H9 (cell line): ENCODE data around the gene DCTN2. TPM values are rescaled to one million over a fixed set of nuclear protein-coding genes. Genes with fewer than 3 reads are reported as not detected.
A peak's percentile ranks its signal among the peaks of the same experiment; 100 is the strongest.

Experiments used
- DNase-seq: peaks from one replicate; pipeline ENCODE4 v3.0.0-alpha.2; 2017
- H2AFZ ChIP-seq: one replicate; pipeline ENCODE4 v1.6.1; 2013; ENCODE audit warnings: mild to moderate bottlenecking, low read length, control low read depth, moderate library complexity
- H2AK5ac ChIP-seq: 2 replicates; pipeline ENCODE4 v1.6.1; 2013; ENCODE audit warnings: low read length, control low read depth, mixed read lengths; ENCODE audit not compliant: insufficient read length
- H2BK120ac ChIP-seq: one replicate; pipeline ENCODE4 v1.6.1; 2013; ENCODE audit warnings: low read depth, mild to moderate bottlenecking, low read length, control low read depth, inconsistent platforms; ENCODE audit not compliant: poor library complexity, severe bottlenecking
- H2BK12ac ChIP-seq: 2 replicates; pipeline ENCODE4 v1.6.1; 2013; ENCODE audit warnings: low read length, control low read depth, mixed read lengths, low read depth; ENCODE audit not compliant: insufficient read length
- H2BK15ac ChIP-seq: 2 replicates; pipeline ENCODE4 v1.6.1; 2013; ENCODE audit warnings: low read depth, low read length, control low read depth
- H2BK20ac ChIP-seq: one replicate; pipeline ENCODE4 v1.6.1; 2013; ENCODE audit warnings: low read depth, mild to moderate bottlenecking, low read length, control low read depth, inconsistent platforms; ENCODE audit not compliant: poor library complexity, severe bottlenecking
- H2BK5ac ChIP-seq: 2 replicates; pipeline ENCODE4 v1.6.1; 2013; ENCODE audit warnings: low read length, control low read depth, mixed read lengths; ENCODE audit not compliant: insufficient read length
- H3K14ac ChIP-seq: 2 replicates; pipeline ENCODE4 v1.6.1; 2013; ENCODE audit warnings: low read length, control low read depth; ENCODE audit not compliant: insufficient read depth
- H3K18ac ChIP-seq: 2 replicates; pipeline ENCODE4 v1.6.1; 2013; ENCODE audit warnings: low read depth, mild to moderate bottlenecking, mixed read lengths, low read length, control low read depth; ENCODE audit not compliant: insufficient read length
- H3K23ac ChIP-seq: 2 replicates; pipeline ENCODE4 v1.6.1; 2013; ENCODE audit warnings: low read length, control low read depth, mixed read lengths, low read depth; ENCODE audit not compliant: insufficient read length
- H3K23me2 ChIP-seq: 2 replicates; pipeline ENCODE4 v1.6.1; 2013; ENCODE audit warnings: low read depth, mild to moderate bottlenecking, mixed read lengths, low read length, control low read depth; ENCODE audit not compliant: insufficient read length, poor library complexity, severe bottlenecking
- H3K27ac ChIP-seq: 2 replicates; pipeline ENCODE4 v1.5.1; 2013; ENCODE audit warnings: low read length, control low read depth, mixed read lengths, low read depth; ENCODE audit not compliant: insufficient read length
- H3K27me3 ChIP-seq: 2 replicates; pipeline ENCODE4 v1.6.1; 2013; ENCODE audit warnings: low read length, control low read depth, inconsistent platforms; ENCODE audit not compliant: insufficient read depth
- H3K4ac ChIP-seq: 2 replicates; pipeline ENCODE4 v1.6.1; 2013; ENCODE audit warnings: low read depth, mild to moderate bottlenecking, control low read depth, inconsistent platforms, low read length, moderate library complexity
- H3K4me1 ChIP-seq: 2 replicates; pipeline ENCODE4 v1.6.1; 2013; ENCODE audit warnings: low read length, control low read depth, inconsistent platforms; ENCODE audit not compliant: insufficient read depth
- H3K4me2 ChIP-seq: 2 replicates; pipeline ENCODE4 v1.6.1; 2013; ENCODE audit warnings: low read length, control low read depth, mixed read lengths; ENCODE audit not compliant: insufficient read length, insufficient read depth
- H3K56ac ChIP-seq: 2 replicates; pipeline ENCODE4 v1.6.1; 2013; ENCODE audit warnings: low read depth, mild to moderate bottlenecking, mixed read lengths, low read length, control low read depth; ENCODE audit not compliant: insufficient read length
- H3K79me1 ChIP-seq: 2 replicates; pipeline ENCODE4 v1.6.1; 2013; ENCODE audit warnings: low read depth, mild to moderate bottlenecking, moderate library complexity, low read length, control low read depth, inconsistent platforms; ENCODE audit not compliant: insufficient read depth, poor library complexity, severe bottlenecking
- H3K79me2 ChIP-seq: 2 replicates; pipeline ENCODE4 v1.6.1; 2013; ENCODE audit warnings: low read length, control low read depth, inconsistent platforms; ENCODE audit not compliant: insufficient read depth
- H3K9ac ChIP-seq: 2 replicates; pipeline ENCODE4 v1.6.1; 2013; ENCODE audit warnings: low read length, control low read depth, mixed read lengths; ENCODE audit not compliant: insufficient read length; ENCODE audit errors: extremely low read depth
- H3K9me3 ChIP-seq: one replicate; pipeline ENCODE4 v1.6.1; 2013; ENCODE audit warnings: low read depth, low read length, inconsistent platforms; ENCODE audit not compliant: control insufficient read depth
- H3T11ph ChIP-seq: one replicate; pipeline ENCODE4 v1.6.1; 2013; ENCODE audit warnings: mild to moderate bottlenecking, low read length, control low read depth, inconsistent platforms
- H4K20me1 ChIP-seq: one replicate; pipeline ENCODE4 v1.6.1; 2013; ENCODE audit not compliant: control insufficient read depth, insufficient read length, insufficient read depth
- H4K5ac ChIP-seq: 2 replicates; pipeline ENCODE4 v1.6.1; 2013; ENCODE audit warnings: low read depth, mild to moderate bottlenecking, mixed read lengths, low read length, control low read depth; ENCODE audit not compliant: insufficient read length
- H4K8ac ChIP-seq: replicated peaks from 2 replicates; pipeline ENCODE4 v1.6.1; 2013; ENCODE audit warnings: low read length, control low read depth, mixed read lengths, low read depth; ENCODE audit not compliant: insufficient read length
- H4K91ac ChIP-seq: 2 replicates; pipeline ENCODE4 v1.6.1; 2013; ENCODE audit warnings: low read depth, mild to moderate bottlenecking, moderate library complexity, mixed read lengths, low read length, control low read depth; ENCODE audit not compliant: insufficient read length
- H3K27ac Mint-ChIP-seq, 3 experiments: 2 replicates in 2 of 3; 3 replicates in 1 of 3; pipeline ENCODE4 v1.8.0; 2020 to 2021; ENCODE audit warnings: mixed read lengths in 3 of 3, mild to moderate bottlenecking in 1 of 3, moderate library complexity in 1 of 3
- H3K27me3 Mint-ChIP-seq: 2 replicates; pipeline ENCODE4 v1.8.0; 2021; ENCODE audit warnings: low read depth, mild to moderate bottlenecking, moderate library complexity, mixed read lengths
- H3K36me3 Mint-ChIP-seq, 3 experiments: 2 replicates in 2 of 3; 3 replicates in 1 of 3; pipeline ENCODE4 v1.8.0; 2020 to 2021; ENCODE audit warnings: low read depth in 3 of 3, mixed read lengths in 3 of 3; ENCODE audit not compliant: insufficient read depth in 1 of 3
- H3K4me1 Mint-ChIP-seq, 2 experiments: 2 replicates each; pipeline ENCODE4 v1.8.0; 2020; ENCODE audit warnings: mixed read lengths in 2 of 2
- H3K4me3 Mint-ChIP-seq, 2 experiments: 2 replicates in 1 of 2; 3 replicates in 1 of 2; pipeline ENCODE4 v1.8.0; 2020 to 2021; ENCODE audit warnings: mild to moderate bottlenecking in 2 of 2, mixed read lengths in 2 of 2, moderate library complexity in 1 of 2
- H3K9me3 Mint-ChIP-seq, 2 experiments: 2 replicates in 1 of 2; 3 replicates in 1 of 2; pipeline ENCODE4 v1.8.0; 2020; ENCODE audit warnings: mild to moderate bottlenecking in 2 of 2, mixed read lengths in 2 of 2, moderate library complexity in 1 of 2
- WGBS: extraction: QIAGEN DNeasy Blood & Tissue Kit; methylation state at CpG from one replicate; pipeline ENCODE4 v1.1.7; 2013; ENCODE audit warnings: missing lambda C conversion rate, low lambda C conversion rate, mixed read lengths; ENCODE audit not compliant: insufficient read length; ENCODE audit errors: extremely low coverage; 5-methylcytosine and 5-hydroxymethylcytosine counted together
- total RNA-seq: library from RNA; stranded (reverse); gene quantifications from 2 replicates; pipeline ENCODE4 v1.2.1, GENCODE V29; 2021
- TF ChIP-seq, protein P1 (sequence below): fragments of 200-600 bp; sonication (generic); conservative IDR thresholded peaks from 3 replicates; pipeline ENCODE4 v1.8.0; 2021; ENCODE audit warnings: antibody characterized with exemption, mild to moderate bottlenecking

The DCTN2 gene
- total RNA-seq, 1 experiment from 2014 or later, result 97.7 TPM

DNA sequence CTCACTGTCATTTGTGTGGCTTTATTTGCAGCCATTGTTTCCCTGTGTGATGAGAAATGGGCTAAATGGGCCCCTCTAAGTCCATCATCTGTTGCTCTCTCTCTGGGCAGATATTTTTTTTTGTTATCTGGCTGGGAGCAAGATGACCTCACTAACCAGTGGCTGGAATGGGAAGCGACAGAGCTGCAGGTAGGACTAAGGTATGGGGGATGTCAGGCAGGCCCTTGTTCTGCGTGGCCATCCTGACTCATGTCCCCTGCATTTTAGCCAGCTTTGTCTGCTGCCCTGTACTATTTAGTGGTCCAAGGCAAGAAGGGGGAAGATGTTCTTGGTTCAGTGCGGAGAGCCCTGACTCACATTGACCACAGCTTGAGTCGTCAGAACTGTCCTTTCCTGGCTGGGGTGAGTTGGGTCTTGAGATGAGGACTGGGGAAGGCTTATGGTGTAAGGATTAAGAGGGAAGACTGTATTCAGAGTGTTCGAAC is 57.8 kb downstream of the DCTN2 start:
- Histone ChIP-seq H3T11ph (no peak overlapping the region), H3K27ac (no peak overlapping the region), H4K20me1 (no peaks in the 10 kb centered on the region), H3K27me3 (no peaks in the 10 kb centered on the region), H2AK5ac (no peak overlapping the region), H3K9me3 (no peaks in the 10 kb centered on the region), H4K5ac (no peak overlapping the region), H2BK20ac (no peak overlapping the region), H3K14ac (no peak overlapping the region), H3K9ac (peak overlapping the region; percentile 85), H3K56ac (no peak overlapping the region), H3K23me2 (peaks cover 5% of the 10 kb centered on the region), H4K8ac (no peak overlapping the region), H3K4me1 (peaks cover 2% of the 10 kb centered on the region; the same call in 1 of the 2 replicates), H3K79me1 (no peaks in the 10 kb centered on the region), H3K18ac (no peak overlapping the region), H4K91ac (no peak overlapping the region), H3K4me2 (peak overlapping the region; percentile 90), H2AFZ (no peak overlapping the region), H2BK12ac (no peak overlapping the region), H2BK5ac (no peak overlapping the region), H2BK15ac (no peak overlapping the region), H3K23ac (no peak overlapping the region), H3K4ac (no peak overlapping the region), H2BK120ac (no peak overlapping the region), H3K79me2 (peaks cover 8% of the 10 kb centered on the region; the same call in 1 of the 2 replicates)
- Mint-ChIP-seq H3K36me3 (peaks cover 48 to 56% (median 52%) of the 10 kb centered on the region in 3 experiments), H3K4me1 (peaks cover 7 to 8% of the 10 kb centered on the region in 2 experiments), H3K27ac (peak overlapping the region; percentile 95 to 99 (median 97); a peak in 5 of 7 replicates), H3K4me3 (peak overlapping the region; percentile 96 to 97), H3K27me3 (no peaks in the 10 kb centered on the region), H3K9me3 (peaks cover 3 to 6% of the 10 kb centered on the region in 2 experiments; a peak in 3 of 5 replicates)
- WGBS, result no CpG with 5 or more reads among the region's 5 CpGs
- TF ChIP-seq, protein P1, sequence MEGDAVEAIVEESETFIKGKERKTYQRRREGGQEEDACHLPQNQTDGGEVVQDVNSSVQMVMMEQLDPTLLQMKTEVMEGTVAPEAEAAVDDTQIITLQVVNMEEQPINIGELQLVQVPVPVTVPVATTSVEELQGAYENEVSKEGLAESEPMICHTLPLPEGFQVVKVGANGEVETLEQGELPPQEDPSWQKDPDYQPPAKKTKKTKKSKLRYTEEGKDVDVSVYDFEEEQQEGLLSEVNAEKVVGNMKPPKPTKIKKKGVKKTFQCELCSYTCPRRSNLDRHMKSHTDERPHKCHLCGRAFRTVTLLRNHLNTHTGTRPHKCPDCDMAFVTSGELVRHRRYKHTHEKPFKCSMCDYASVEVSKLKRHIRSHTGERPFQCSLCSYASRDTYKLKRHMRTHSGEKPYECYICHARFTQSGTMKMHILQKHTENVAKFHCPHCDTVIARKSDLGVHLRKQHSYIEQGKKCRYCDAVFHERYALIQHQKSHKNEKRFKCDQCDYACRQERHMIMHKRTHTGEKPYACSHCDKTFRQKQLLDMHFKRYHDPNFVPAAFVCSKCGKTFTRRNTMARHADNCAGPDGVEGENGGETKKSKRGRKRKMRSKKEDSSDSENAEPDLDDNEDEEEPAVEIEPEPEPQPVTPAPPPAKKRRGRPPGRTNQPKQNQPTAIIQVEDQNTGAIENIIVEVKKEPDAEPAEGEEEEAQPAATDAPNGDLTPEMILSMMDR, result no peak
- DNase-seq, result no peak
